Activated CD8-positive, alpha-beta memory T cell treated with anti-CD3 and anti-CD28 coated beads for 48 hours (primary cell): ENCODE data around the gene GPC2.

ENCODE experiments used
- DNase-seq, 3 experiments: peaks; one replicate each; pipeline ENCODE4 v3.0.0-alpha.2; 2020; ENCODE audit warnings: low read depth in 2 of 3, low spot score in 2 of 3

GPC2 gene

GRCh38 chr7:100170101-100170897 lies 6.9 kb downstream of the GPC2 start:
- no peak for DNase-seq

GRCh38 chr7:100169147-100169850 lies 7.9 kb downstream of the GPC2 start:
- no peak for DNase-seq

- DNase-seq, result no peak
These were observed 9.3 kb downstream of the GPC2 start for GRCh38 chr7:100167912-100168323.

- no peak for DNase-seq
These were observed 9.9 kb downstream of the GPC2 start for GRCh38 chr7:100166970-100167911.

- DNase-seq, result no peak
These were observed 10.8 kb downstream of the GPC2 start for GRCh38 chr7:100166317-100166940.

GRCh38 chr7:100163871-100164270 lies 13.3 kb downstream of the GPC2 start:
- no peak for DNase-seq

- DNase-seq, result no peak
These were observed 14.1 kb downstream of the GPC2 start for GRCh38 chr7:100163006-100163531.

- no peak for DNase-seq
These were observed 17.1 kb downstream of the GPC2 start for GRCh38 chr7:100160067-100160466.

- no peak for DNase-seq
These were observed 18.0 kb downstream of the GPC2 start for GRCh38 chr7:100159099-100159623.

GRCh38 chr7:100158229-100159098 lies 18.7 kb downstream of the GPC2 start, which contains the start of gene TRAPPC14:
Gene TRAPPC14 (minus strand): TSS chr7:100158723. CDS start chr7:100158499, 224 bp downstream.
- DNase-seq, result peak; percentile 76 to 90 (median 80)

GRCh38 chr7:100157334-100158228 lies 19.6 kb downstream of the GPC2 start:
- DNase-seq, result no peak

- DNase-seq, result no peak
These were observed 20.2 kb downstream of the GPC2 start for GRCh38 chr7:100157069-100157333.

- DNase-seq, result no peak
These were observed 20.7 kb downstream of the GPC2 start for GRCh38 chr7:100156331-100157068.

- DNase-seq, result no peak
These were observed 21.4 kb downstream of the GPC2 start for GRCh38 chr7:100155553-100156317.

GRCh38 chr7:100154651-100155491 lies 22.3 kb downstream of the GPC2 start:
- no peak for DNase-seq
